H1 (cell line): ENCODE results near the gene CCDC148. TPM values are rescaled to one million over a fixed set of nuclear protein-coding genes. Genes with fewer than 3 reads are reported as not detected.

Source experiments
- CTCF ChIA-PET: fragments of 300-600 bp; sonication (Branson Sonifier 250); formaldehyde crosslinking; loops from one replicate; lab custom pipeline; 2021; ENCODE audit not compliant: partially characterized antibody; lab: Charles Lee
- POLR2A ChIA-PET: fragments of 300-600 bp; sonication (Branson Sonifier 250); formaldehyde crosslinking; loops from one replicate; lab custom pipeline; 2021; ENCODE audit warnings: inconsistent platforms; ENCODE audit not compliant: partially characterized antibody; lab: Charles Lee
- DNase-seq, 2 experiments: peaks; one replicate each; pipeline versions ENCODE4 v3.0.0 to v3.0.0-alpha.2; 2010 to 2022; ENCODE audit warnings: low spot score in 2 of 2, low read depth in 1 of 2, mixed read lengths in 1 of 2
- FAIRE-seq: peaks from 2 replicates; lab custom pipeline; 2011; peaks lifted over from hg19 to GRCh38; lab: Jason Lieb, UNC
- H2AFZ ChIP-seq: 2 replicates; pipeline ENCODE4 v1.8.1; 2012; ENCODE audit warnings: low read length, inconsistent platforms
- H2AK5ac ChIP-seq: 2 replicates; pipeline ENCODE4 v1.6.1; 2013; ENCODE audit warnings: low read depth, low read length
- H2BK120ac ChIP-seq: replicated peaks from 2 replicates; pipeline ENCODE3; 2013; ENCODE audit warnings: low read depth, low read length, inconsistent platforms
- H2BK12ac ChIP-seq: 2 replicates; pipeline ENCODE4 v1.6.1; 2013; ENCODE audit warnings: low read depth, low read length
- H2BK15ac ChIP-seq: 2 replicates; pipeline ENCODE4 v1.6.1; 2013; ENCODE audit warnings: low read length
- H2BK20ac ChIP-seq: 2 replicates; pipeline ENCODE4 v1.6.1; 2013; ENCODE audit warnings: low read length
- H2BK5ac ChIP-seq: 2 replicates; pipeline ENCODE4 v1.6.1; 2013; ENCODE audit warnings: low read depth, low read length
- H3K14ac ChIP-seq: 2 replicates; pipeline ENCODE4 v1.6.1; 2013; ENCODE audit warnings: inconsistent platforms; ENCODE audit not compliant: insufficient read length
- H3K18ac ChIP-seq: 2 replicates; pipeline ENCODE4 v1.6.1; 2013; ENCODE audit warnings: low read length; ENCODE audit errors: extremely low read depth
- H3K23ac ChIP-seq: 2 replicates; pipeline ENCODE4 v1.6.1; 2013; ENCODE audit warnings: inconsistent platforms; ENCODE audit not compliant: insufficient read length
- H3K23me2 ChIP-seq: 2 replicates; pipeline ENCODE4 v1.6.1; 2013; ENCODE audit warnings: low read depth, low read length
- H3K27ac ChIP-seq: 2 replicates; pipeline ENCODE4 v1.6.1; 2011; ENCODE audit warnings: low read depth, low read length, inconsistent platforms
- H3K27me3 ChIP-seq, 4 experiments: replicated peaks in 1 of 4; 1 replicate in 1 of 4; 2 replicates in 3 of 4; pipeline versions ENCODE4 v1.6.1 to v1.8.1; 2011 to 2013; ENCODE audit warnings: low read length in 3 of 4, mild to moderate bottlenecking in 3 of 4, inconsistent platforms in 2 of 4, mixed read lengths in 2 of 4, moderate library complexity in 1 of 4; ENCODE audit not compliant: control insufficient read depth in 3 of 4, insufficient read depth in 3 of 4; ENCODE audit errors: extremely low read depth in 1 of 4
- H3K36me3 ChIP-seq, 4 experiments: 2 replicates each; pipeline versions ENCODE4 v1.6.1 to v1.8.1; 2011 to 2013; ENCODE audit warnings: mild to moderate bottlenecking in 4 of 4, low read length in 3 of 4, moderate library complexity in 2 of 4, control low read depth in 1 of 4, inconsistent platforms in 1 of 4; ENCODE audit not compliant: insufficient read depth in 4 of 4, control insufficient read depth in 2 of 4
- H3K4ac ChIP-seq: replicated peaks from 2 replicates; pipeline ENCODE3; 2013; ENCODE audit warnings: low read length, low read depth, mixed read lengths, inconsistent platforms; ENCODE audit not compliant: insufficient read length
- H3K4me1 ChIP-seq, 4 experiments: replicated peaks in 1 of 4; 1 replicate in 1 of 4; 2 replicates in 3 of 4; pipeline versions ENCODE4 v1.6.1 to v1.8.1; 2011 to 2013; ENCODE audit warnings: low read length in 3 of 4, inconsistent platforms in 2 of 4, mixed read lengths in 1 of 4; ENCODE audit not compliant: insufficient read depth in 4 of 4, control insufficient read depth in 3 of 4
- H3K4me2 ChIP-seq, 2 experiments: 2 replicates each; pipeline versions ENCODE4 v1.6.1 to v1.8.1; 2011 to 2013; ENCODE audit warnings: low read depth in 2 of 2, low read length in 2 of 2, control low read depth in 1 of 2, inconsistent platforms in 1 of 2, mild to moderate bottlenecking in 1 of 2; ENCODE audit not compliant: insufficient read depth in 1 of 2
- H3K4me3 ChIP-seq, 4 experiments: fragments of 200-600, 300-600 bp in 1 of 4; sonication (generic), shearing (Covaris generic), sonication (Bioruptor Twin) in 1 of 4; 2 replicates each; pipeline versions ENCODE4 v1.5.1 to v1.8.1; 2011 to 2016; ENCODE audit warnings: low read length in 4 of 4, low read depth in 3 of 4, control low read depth in 2 of 4, inconsistent platforms in 2 of 4, mild to moderate bottlenecking in 2 of 4, mixed read lengths in 1 of 4, moderate library complexity in 1 of 4; ENCODE audit not compliant: insufficient read depth in 2 of 4; ENCODE audit errors: extremely low read depth in 1 of 4
- H3K56ac ChIP-seq: replicated peaks from 2 replicates; pipeline ENCODE3; 2013; ENCODE audit warnings: low read depth, mild to moderate bottlenecking, mixed read lengths, low read length, inconsistent platforms; ENCODE audit not compliant: insufficient read length
- H3K79me1 ChIP-seq: 2 replicates; pipeline ENCODE4 v1.6.1; 2013; ENCODE audit warnings: low read depth, low read length, control low read depth
- H3K79me2 ChIP-seq, 2 experiments: 2 replicates each; pipeline versions ENCODE4 v1.6.1 to v1.8.1; 2012 to 2013; ENCODE audit warnings: low read length in 2 of 2, mild to moderate bottlenecking in 2 of 2, inconsistent platforms in 1 of 2; ENCODE audit not compliant: insufficient read depth in 2 of 2, control insufficient read depth in 1 of 2
- H3K9ac ChIP-seq, 4 experiments: replicated peaks in 1 of 4; 1 replicate in 1 of 4; 2 replicates in 3 of 4; pipeline versions ENCODE4 v1.6.1 to v1.8.1; 2011 to 2013; ENCODE audit warnings: low read depth in 3 of 4, low read length in 3 of 4, control low read depth in 2 of 4, mild to moderate bottlenecking in 2 of 4, moderate library complexity in 2 of 4, inconsistent platforms in 1 of 4; ENCODE audit errors: extremely low read depth in 1 of 4
- H3K9me3 ChIP-seq, 2 experiments: 2 replicates each; pipeline versions ENCODE4 v1.6.1 to v1.8.1; 2012 to 2013; ENCODE audit warnings: mild to moderate bottlenecking in 2 of 2, moderate library complexity in 2 of 2, control low read depth in 1 of 2, inconsistent platforms in 1 of 2, low read depth in 1 of 2, low read length in 1 of 2, mixed read lengths in 1 of 2; ENCODE audit not compliant: insufficient read depth in 2 of 2
- H4K20me1 ChIP-seq, 2 experiments: replicated peaks in 1 of 2; 2 replicates each; pipeline versions ENCODE3 to v1.8.1; 2011 to 2013; ENCODE audit warnings: inconsistent platforms in 2 of 2, low read length in 2 of 2, mild to moderate bottlenecking in 1 of 2; ENCODE audit not compliant: insufficient read depth in 2 of 2, control insufficient read depth in 1 of 2
- H4K5ac ChIP-seq: 2 replicates; pipeline ENCODE4 v1.6.1; 2013; ENCODE audit warnings: low read length, low read depth, mixed read lengths, inconsistent platforms; ENCODE audit not compliant: insufficient read length
- H4K8ac ChIP-seq: 2 replicates; pipeline ENCODE4 v1.8.0; 2013; ENCODE audit warnings: mild to moderate bottlenecking, moderate library complexity, low read length, inconsistent platforms; ENCODE audit not compliant: insufficient read depth; ENCODE audit errors: extremely low read depth
- H4K91ac ChIP-seq: replicated peaks from 2 replicates; pipeline ENCODE3; 2013; ENCODE audit warnings: low read length, mixed read lengths, inconsistent platforms; ENCODE audit not compliant: insufficient read length
- CHD2 ChIP-seq: IDR thresholded peaks from 2 replicates; pipeline ENCODE4 v1.6.1; 2012; ENCODE audit warnings: low read length, improper control_type of control experiment
- CTBP2 ChIP-seq: IDR thresholded peaks from 2 replicates; pipeline ENCODE4 v1.7.0; 2011; ENCODE audit warnings: borderline replicate concordance, mild to moderate bottlenecking, moderate library complexity, mixed read lengths, low read length; ENCODE audit not compliant: insufficient read depth, insufficient read length
- E2F6 ChIP-seq: IDR thresholded peaks from 2 replicates; pipeline ENCODE4 v1.6.1; 2012; ENCODE audit warnings: inconsistent platforms
- HDAC2 ChIP-seq, 2 experiments: fragments of 300-600 bp in 1 of 2; sonication (generic) in 1 of 2; IDR thresholded peaks; 2 replicates each; pipeline ENCODE4 v1.6.1; 2011 to 2012; ENCODE audit warnings: low read depth in 2 of 2, low read length in 2 of 2, mild to moderate bottlenecking in 2 of 2, moderate library complexity in 2 of 2, borderline replicate concordance in 1 of 2, inconsistent platforms in 1 of 2
- JUND ChIP-seq: IDR thresholded peaks from 2 replicates; pipeline ENCODE4 v1.6.1; 2011; ENCODE audit warnings: mild to moderate bottlenecking, improper control_type of control experiment, low read length
- KDM5A ChIP-seq: fragments of 200-600 bp; IDR thresholded peaks from 2 replicates; pipeline ENCODE4 v1.7.1; 2012; ENCODE audit warnings: mild to moderate bottlenecking, low read length, inconsistent platforms, mixed read lengths
- NRF1 ChIP-seq: IDR thresholded peaks from 2 replicates; pipeline ENCODE4 v1.6.1; 2011; ENCODE audit warnings: mild to moderate bottlenecking, low read depth, low read length, improper control_type of control experiment
- PHF8 ChIP-seq: fragments of 200-600 bp; sonication (generic); conservative IDR thresholded peaks from 2 replicates; pipeline ENCODE4 v1.7.1; 2012; ENCODE audit warnings: low read depth, mild to moderate bottlenecking, inconsistent platforms, low read length, moderate library complexity
- SP1 ChIP-seq: IDR thresholded peaks from 2 replicates; pipeline ENCODE4 v1.6.1; 2011; ENCODE audit warnings: low read depth, low read length
- TAF1 ChIP-seq: IDR thresholded peaks from 2 replicates; pipeline ENCODE4 v1.6.1; 2011; ENCODE audit warnings: mild to moderate bottlenecking, low read depth, low read length
- WGBS, 2 experiments: shearing (Covaris generic) in 1 of 2; methylation state at CpG; one replicate each; pipeline versions ENCODE4 v1.1.6 to v1.1.7; 2013 to 2015; ENCODE audit warnings: low lambda C conversion rate in 2 of 2, mixed read lengths in 2 of 2, inconsistent platforms in 1 of 2, low coverage in 1 of 2, missing lambda C conversion rate in 1 of 2; ENCODE audit not compliant: insufficient replicate concordance in 2 of 2, insufficient coverage in 1 of 2, insufficient read length in 1 of 2; ENCODE audit errors: extremely low coverage in 1 of 2, missing lambda C conversion rate in 1 of 2; 5-methylcytosine and 5-hydroxymethylcytosine counted together
- polyA plus RNA-seq, 7 experiments: library from polyadenylated mRNA; depleted of rRNA in 3 of 7; stranded (reverse) in 5 of 7; unstranded in 2 of 7; fragments of >200 nt in 5 of 7; fragments of 200-250 nt in 2 of 7; gene quantifications; 1 replicate in 5 of 7; 2 replicates in 1 of 7; 4 replicates in 1 of 7; pipeline versions ENCODE4 v1.2.1 to v1.2.3, GENCODE V29; 2011 to 2013; ENCODE audit warnings: missing spikeins in 2 of 7, mixed read lengths in 2 of 7
- total RNA-seq: library from RNA; stranded (reverse); fragmentation: NEBNext Ultra II Directional; extraction: Animal tissue kit (Norgen Biotek cat#: 25700); gene quantifications from 2 replicates; pipeline ENCODE4 v1.2.1, GENCODE V29; 2021
- TF ChIP-seq, protein P1 (sequence below): IDR thresholded peaks from 2 replicates; pipeline ENCODE4 v1.6.1; 2011; ENCODE audit warnings: low read depth, mild to moderate bottlenecking, low read length; ENCODE audit not compliant: insufficient read depth
- TF ChIP-seq, protein P2 (sequence below): IDR thresholded peaks from 2 replicates; pipeline ENCODE4 v1.6.1; 2012; ENCODE audit warnings: inconsistent platforms

Gene CCDC148
- total and polyA plus RNA-seq, 2 of the 8 experiments (the other 6 are each of a cell fraction or from before 2014, with no cell fraction given), result 0.45 to 1.3 TPM

DNA sequence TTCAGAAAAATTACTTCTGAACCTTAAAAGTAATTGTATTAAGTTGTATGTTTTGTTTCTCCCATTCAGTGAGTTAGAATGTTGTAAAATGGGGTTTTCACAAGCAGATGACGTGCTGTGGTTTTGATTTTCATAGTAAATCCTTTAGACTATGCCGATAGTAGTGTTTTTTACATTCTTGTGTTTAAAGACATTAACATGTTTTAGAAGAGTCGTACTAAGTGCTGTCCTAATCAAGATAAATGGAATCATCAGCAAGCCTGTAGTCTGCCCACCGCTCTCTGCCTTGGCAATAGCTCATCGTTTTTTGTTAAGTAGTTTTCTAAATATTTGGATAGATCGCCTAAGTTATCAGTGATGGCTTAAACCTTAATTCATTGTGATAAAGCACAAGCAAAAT, 21.7 kb upstream of the CCDC148 start:
- no peak overlapping the region for H3K4ac ChIP-seq
- no peak overlapping the region for H4K8ac ChIP-seq
- H4K20me1 ChIP-seq, result peaks cover 4 to 6% of the 10 kb centered on the region in 2 experiments
- FAIRE-seq (no peak), DNase-seq (no peak)
- CTCF ChIA-PET, result interaction anchor here (0.6 to 7.1 kb wide), 6 partner anchors 8 to 449 kb away, joined by 4 to 58 read pairs (median 4); no protein-coding TSS in a partner anchor
- peaks cover 0 to 7% (median 2%) of the 10 kb centered on the region in 4 experiments; a peak in 2 of 7 replicates for H3K4me1 ChIP-seq
- 86% methylated on average over 6 of the region's 6 CpGs; no CpG with 5 or more reads in 1 of the 2 experiments for WGBS, 2 experiments
- no peak overlapping the region for H2AK5ac ChIP-seq
- H3K4me2 ChIP-seq, result no peak overlapping the region
- H3K27me3 ChIP-seq, result no peaks in the 10 kb centered on the region
- no peak overlapping the region for H3K9ac ChIP-seq
- H4K5ac ChIP-seq, result no peak overlapping the region
- no peak overlapping the region for H3K4me3 ChIP-seq
- H2BK15ac ChIP-seq, result no peak overlapping the region
- H2BK20ac ChIP-seq, result no peak overlapping the region
- no peak overlapping the region for H2BK12ac ChIP-seq
- no peak overlapping the region for H3K18ac ChIP-seq
- H3K79me2 ChIP-seq, result peaks cover 0 to 71% of the 10 kb centered on the region in 2 experiments; a peak in 2 of 4 replicates
- H2AFZ ChIP-seq, result no peak overlapping the region
- no peak overlapping the region for H2BK5ac ChIP-seq
- no peaks in the 10 kb centered on the region for H3K79me1 ChIP-seq
- no peak overlapping the region for H3K56ac ChIP-seq
- no peaks in the 10 kb centered on the region for H3K9me3 ChIP-seq
- peaks cover 0 to 4% (median 0%) of the 10 kb centered on the region in 4 experiments; a peak in 2 of 8 replicates for H3K36me3 ChIP-seq
- no peak overlapping the region for H3K27ac ChIP-seq
- no peak overlapping the region for H4K91ac ChIP-seq
- H2BK120ac ChIP-seq, result no peak overlapping the region
- no peak overlapping the region for H3K23ac ChIP-seq
- no peak overlapping the region for H3K14ac ChIP-seq
- no peaks in the 10 kb centered on the region for H3K23me2 ChIP-seq
- POLR2A ChIA-PET, result interaction anchor here (0.7 to 2.0 kb wide), 3 partner anchors 11 to 22 kb away, joined by 4 to 9 read pairs (median 4); no protein-coding TSS in a partner anchor
- TF ChIP-seq KDM5A, result no peak
- TF ChIP-seq NRF1, result no peak
- no peak for TF ChIP-seq HDAC2 (IDR thresholded peaks at IDR 0.05; ENCODE audit: borderline replicate concordance in 1 of 2, low read depth in 2 of 2, low read length in 2 of 2)
- no peak for TF ChIP-seq TAF1
- no peak for TF ChIP-seq PHF8
- no peak for TF ChIP-seq CHD2
- TF ChIP-seq, protein P1, sequence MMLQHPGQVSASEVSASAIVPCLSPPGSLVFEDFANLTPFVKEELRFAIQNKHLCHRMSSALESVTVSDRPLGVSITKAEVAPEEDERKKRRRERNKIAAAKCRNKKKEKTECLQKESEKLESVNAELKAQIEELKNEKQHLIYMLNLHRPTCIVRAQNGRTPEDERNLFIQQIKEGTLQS, result no peak
- TF ChIP-seq JUND, result no peak
- TF ChIP-seq SP1, result no peak
- no peak for TF ChIP-seq E2F6
- TF ChIP-seq, protein P2, sequence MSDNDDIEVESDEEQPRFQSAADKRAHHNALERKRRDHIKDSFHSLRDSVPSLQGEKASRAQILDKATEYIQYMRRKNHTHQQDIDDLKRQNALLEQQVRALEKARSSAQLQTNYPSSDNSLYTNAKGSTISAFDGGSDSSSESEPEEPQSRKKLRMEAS, result no peak
- TF ChIP-seq CTBP2, result no peak
